ENCODE results near the gene GTF2E1.

DNA sequence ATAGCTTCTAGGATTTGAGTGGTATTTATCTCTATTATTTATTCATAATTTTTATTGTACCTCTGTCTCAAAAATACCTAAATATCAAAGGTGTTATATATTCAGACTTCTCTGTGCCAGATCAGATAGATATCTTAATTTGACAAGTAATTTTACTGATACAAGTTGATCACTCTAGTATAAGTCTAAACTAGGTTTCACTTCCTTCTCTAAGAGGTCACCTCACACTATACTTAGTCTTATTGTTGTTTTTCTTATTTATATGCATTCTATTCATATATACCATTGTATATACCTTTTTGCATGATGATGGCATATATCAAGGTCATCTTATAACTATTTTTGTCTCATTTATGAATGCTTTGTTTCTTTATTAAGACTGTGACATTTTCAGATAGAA lies 34.1 kb upstream of the GTF2E1 start:
- TF ChIP-seq ZNF121 (tag by site-specific recombination; IDR thresholded peaks at IDR 0.05) (no peak), ZSCAN16 (tag by site-specific recombination; IDR thresholded peaks at IDR 0.05) (no peak), SP2 (tag by site-specific recombination; IDR thresholded peaks at IDR 0.05) (no peak), ZNF473 (tag by site-specific recombination; IDR thresholded peaks at IDR 0.05) (no peak), ZNF433 (tag by site-specific recombination; IDR thresholded peaks at IDR 0.05; ENCODE audit: low read depth) (no peak), SALL2 (tag by site-specific recombination; IDR thresholded peaks at IDR 0.05; ENCODE audit: borderline replicate concordance) (no peak), ZFP37 (tag by site-specific recombination; IDR thresholded peaks at IDR 0.05) (no peak), SETDB1 (IDR thresholded peaks at IDR 0.05; ENCODE audit: insufficient read length, low read length) (no peak)
- TF ChIP-seq, protein P1, sequence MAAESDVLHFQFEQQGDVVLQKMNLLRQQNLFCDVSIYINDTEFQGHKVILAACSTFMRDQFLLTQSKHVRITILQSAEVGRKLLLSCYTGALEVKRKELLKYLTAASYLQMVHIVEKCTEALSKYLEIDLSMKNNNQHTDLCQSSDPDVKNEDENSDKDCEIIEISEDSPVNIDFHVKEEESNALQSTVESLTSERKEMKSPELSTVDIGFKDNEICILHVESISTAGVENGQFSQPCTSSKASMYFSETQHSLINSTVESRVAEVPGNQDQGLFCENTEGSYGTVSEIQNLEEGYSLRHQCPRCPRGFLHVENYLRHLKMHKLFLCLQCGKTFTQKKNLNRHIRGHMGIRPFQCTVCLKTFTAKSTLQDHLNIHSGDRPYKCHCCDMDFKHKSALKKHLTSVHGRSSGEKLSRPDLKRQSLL (tag by site-specific recombination; IDR thresholded peaks at IDR 0.05), result no peak
- TF ChIP-seq, protein P2, sequence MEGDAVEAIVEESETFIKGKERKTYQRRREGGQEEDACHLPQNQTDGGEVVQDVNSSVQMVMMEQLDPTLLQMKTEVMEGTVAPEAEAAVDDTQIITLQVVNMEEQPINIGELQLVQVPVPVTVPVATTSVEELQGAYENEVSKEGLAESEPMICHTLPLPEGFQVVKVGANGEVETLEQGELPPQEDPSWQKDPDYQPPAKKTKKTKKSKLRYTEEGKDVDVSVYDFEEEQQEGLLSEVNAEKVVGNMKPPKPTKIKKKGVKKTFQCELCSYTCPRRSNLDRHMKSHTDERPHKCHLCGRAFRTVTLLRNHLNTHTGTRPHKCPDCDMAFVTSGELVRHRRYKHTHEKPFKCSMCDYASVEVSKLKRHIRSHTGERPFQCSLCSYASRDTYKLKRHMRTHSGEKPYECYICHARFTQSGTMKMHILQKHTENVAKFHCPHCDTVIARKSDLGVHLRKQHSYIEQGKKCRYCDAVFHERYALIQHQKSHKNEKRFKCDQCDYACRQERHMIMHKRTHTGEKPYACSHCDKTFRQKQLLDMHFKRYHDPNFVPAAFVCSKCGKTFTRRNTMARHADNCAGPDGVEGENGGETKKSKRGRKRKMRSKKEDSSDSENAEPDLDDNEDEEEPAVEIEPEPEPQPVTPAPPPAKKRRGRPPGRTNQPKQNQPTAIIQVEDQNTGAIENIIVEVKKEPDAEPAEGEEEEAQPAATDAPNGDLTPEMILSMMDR (tag by site-specific recombination; IDR thresholded peaks at IDR 0.05), result no peak
- TF ChIP-seq, protein P3, sequence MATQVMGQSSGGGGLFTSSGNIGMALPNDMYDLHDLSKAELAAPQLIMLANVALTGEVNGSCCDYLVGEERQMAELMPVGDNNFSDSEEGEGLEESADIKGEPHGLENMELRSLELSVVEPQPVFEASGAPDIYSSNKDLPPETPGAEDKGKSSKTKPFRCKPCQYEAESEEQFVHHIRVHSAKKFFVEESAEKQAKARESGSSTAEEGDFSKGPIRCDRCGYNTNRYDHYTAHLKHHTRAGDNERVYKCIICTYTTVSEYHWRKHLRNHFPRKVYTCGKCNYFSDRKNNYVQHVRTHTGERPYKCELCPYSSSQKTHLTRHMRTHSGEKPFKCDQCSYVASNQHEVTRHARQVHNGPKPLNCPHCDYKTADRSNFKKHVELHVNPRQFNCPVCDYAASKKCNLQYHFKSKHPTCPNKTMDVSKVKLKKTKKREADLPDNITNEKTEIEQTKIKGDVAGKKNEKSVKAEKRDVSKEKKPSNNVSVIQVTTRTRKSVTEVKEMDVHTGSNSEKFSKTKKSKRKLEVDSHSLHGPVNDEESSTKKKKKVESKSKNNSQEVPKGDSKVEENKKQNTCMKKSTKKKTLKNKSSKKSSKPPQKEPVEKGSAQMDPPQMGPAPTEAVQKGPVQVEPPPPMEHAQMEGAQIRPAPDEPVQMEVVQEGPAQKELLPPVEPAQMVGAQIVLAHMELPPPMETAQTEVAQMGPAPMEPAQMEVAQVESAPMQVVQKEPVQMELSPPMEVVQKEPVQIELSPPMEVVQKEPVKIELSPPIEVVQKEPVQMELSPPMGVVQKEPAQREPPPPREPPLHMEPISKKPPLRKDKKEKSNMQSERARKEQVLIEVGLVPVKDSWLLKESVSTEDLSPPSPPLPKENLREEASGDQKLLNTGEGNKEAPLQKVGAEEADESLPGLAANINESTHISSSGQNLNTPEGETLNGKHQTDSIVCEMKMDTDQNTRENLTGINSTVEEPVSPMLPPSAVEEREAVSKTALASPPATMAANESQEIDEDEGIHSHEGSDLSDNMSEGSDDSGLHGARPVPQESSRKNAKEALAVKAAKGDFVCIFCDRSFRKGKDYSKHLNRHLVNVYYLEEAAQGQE (tag by site-specific recombination; IDR thresholded peaks at IDR 0.05), result no peak
- TF ChIP-seq, protein P4, sequence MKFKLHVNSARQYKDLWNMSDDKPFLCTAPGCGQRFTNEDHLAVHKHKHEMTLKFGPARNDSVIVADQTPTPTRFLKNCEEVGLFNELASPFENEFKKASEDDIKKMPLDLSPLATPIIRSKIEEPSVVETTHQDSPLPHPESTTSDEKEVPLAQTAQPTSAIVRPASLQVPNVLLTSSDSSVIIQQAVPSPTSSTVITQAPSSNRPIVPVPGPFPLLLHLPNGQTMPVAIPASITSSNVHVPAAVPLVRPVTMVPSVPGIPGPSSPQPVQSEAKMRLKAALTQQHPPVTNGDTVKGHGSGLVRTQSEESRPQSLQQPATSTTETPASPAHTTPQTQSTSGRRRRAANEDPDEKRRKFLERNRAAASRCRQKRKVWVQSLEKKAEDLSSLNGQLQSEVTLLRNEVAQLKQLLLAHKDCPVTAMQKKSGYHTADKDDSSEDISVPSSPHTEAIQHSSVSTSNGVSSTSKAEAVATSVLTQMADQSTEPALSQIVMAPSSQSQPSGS (tag by site-specific recombination; IDR thresholded peaks at IDR 0.05; ENCODE audit: low read depth), result no peak
- TF ChIP-seq, protein P5, sequence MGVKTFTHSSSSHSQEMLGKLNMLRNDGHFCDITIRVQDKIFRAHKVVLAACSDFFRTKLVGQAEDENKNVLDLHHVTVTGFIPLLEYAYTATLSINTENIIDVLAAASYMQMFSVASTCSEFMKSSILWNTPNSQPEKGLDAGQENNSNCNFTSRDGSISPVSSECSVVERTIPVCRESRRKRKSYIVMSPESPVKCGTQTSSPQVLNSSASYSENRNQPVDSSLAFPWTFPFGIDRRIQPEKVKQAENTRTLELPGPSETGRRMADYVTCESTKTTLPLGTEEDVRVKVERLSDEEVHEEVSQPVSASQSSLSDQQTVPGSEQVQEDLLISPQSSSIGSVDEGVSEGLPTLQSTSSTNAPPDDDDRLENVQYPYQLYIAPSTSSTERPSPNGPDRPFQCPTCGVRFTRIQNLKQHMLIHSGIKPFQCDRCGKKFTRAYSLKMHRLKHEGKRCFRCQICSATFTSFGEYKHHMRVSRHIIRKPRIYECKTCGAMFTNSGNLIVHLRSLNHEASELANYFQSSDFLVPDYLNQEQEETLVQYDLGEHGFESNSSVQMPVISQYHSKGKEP (tag by site-specific recombination; IDR thresholded peaks at IDR 0.05), result no peak

Data from HEK293 (cell line).